ENCODE data around the gene FOXC2. TPM values are rescaled to one million over a fixed set of nuclear protein-coding genes. Genes with fewer than 3 reads are reported as not detected.

FOXC2 gene
- total and polyA plus RNA-seq, 9 of the 15 experiments (the other 6 are each of a cell fraction or from before 2014, with no cell fraction given) = 0.01 to 0.11 (median 0.10) TPM; not detected in 5

DNA sequence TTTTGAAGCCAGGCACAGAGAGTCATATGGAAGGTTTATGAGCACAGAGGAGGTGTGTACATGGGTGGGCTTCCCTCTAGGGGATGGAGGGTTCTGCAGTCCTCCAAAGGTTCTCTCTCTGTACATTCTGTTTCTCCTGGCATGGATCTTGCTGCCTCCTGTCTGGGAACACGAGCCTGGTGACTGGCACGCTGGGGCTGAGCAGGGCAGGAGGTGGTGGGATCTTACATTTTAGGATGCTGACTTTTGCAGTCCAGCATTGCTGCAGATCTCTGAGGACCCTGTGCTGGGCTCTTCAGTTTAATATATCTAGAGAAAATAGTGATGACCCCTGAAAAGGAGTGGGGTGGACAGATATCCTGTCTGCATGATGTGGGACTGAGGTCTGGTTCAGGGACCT is 34.7 kb downstream of the FOXC2 start:
- intact Hi-C loops (cut with micrococcal nuclease) (no loop called here), in situ Hi-C loops (cut with MboI) (no loop called here)
- Histone ChIP-seq H3K27me3 (ENCODE audit: control insufficient read depth in 2 of 2, insufficient read depth in 2 of 2, low read length in 2 of 2) (peaks cover 6 to 21% of the 10 kb centered on the region in 2 experiments; a peak in 3 of 5 replicates), H3K4me3 (no peak overlapping the region), H3K27ac (ENCODE audit: extremely low read depth, low read depth, low read length) (no peak overlapping the region), H3K79me2 (ENCODE audit: control insufficient read depth, insufficient read depth, low read length) (no peaks in the 10 kb centered on the region), H4K20me1 (replicated peaks; ENCODE audit: control insufficient read depth, insufficient read depth, low read length) (no peaks in the 10 kb centered on the region), H3K4me1 (replicated peaks in 1 of 2; ENCODE audit: control insufficient read depth in 2 of 2, insufficient read depth in 2 of 2, low read length in 2 of 2) (no peaks in the 10 kb centered on the region), H2AFZ (ENCODE audit: low read depth, low read length) (no peak overlapping the region), H3K36me3 (ENCODE audit: control insufficient read depth, insufficient read depth, low read length) (no peaks in the 10 kb centered on the region), H3K9ac (ENCODE audit: insufficient read depth in 1 of 2, low read depth in 2 of 2, low read length in 2 of 2) (no peak overlapping the region), H3K4me2 (ENCODE audit: insufficient read depth, low read length) (no peak overlapping the region), H3K9me3 (replicated peaks; ENCODE audit: control insufficient read depth, insufficient read depth, low read depth, low read length) (no peaks in the 10 kb centered on the region), H3K9me1 (ENCODE audit: control insufficient read depth, insufficient read depth, low read length) (no peaks in the 10 kb centered on the region)
- POLR2A ChIA-PET = no interaction called here
- no TSS peak for BruUV-seq (replicated peaks)
- WGBS (ENCODE audit: insufficient coverage, low coverage, missing lambda C conversion rate) = 0% methylated on average over 2 of the region's 2 CpGs
- TF ChIP-seq POLR2A (conservative IDR thresholded peaks at IDR 0.05) (no peak), FOXJ2 (tag; IDR thresholded peaks at IDR 0.05) (no peak), CAMTA2 (CRISPR knock-in tag; conservative IDR thresholded peaks at IDR 0.05) (no peak)
- CTCF ChIA-PET (ENCODE audit: low intra/inter-chr PET ratio) = no interaction called here
- no peak for FAIRE-seq
- no peak for DNase-seq (ENCODE audit: extremely low read depth in 1 of 4, low spot score in 3 of 4)
- no peak for ATAC-seq

GRCh38 chr16:86602521-86602920 is 35.9 kb downstream of the FOXC2 start:
- Histone ChIP-seq H3K9me1 (ENCODE audit: control insufficient read depth, insufficient read depth, low read length) (no peaks in the 10 kb centered on the region), H2AFZ (ENCODE audit: low read depth, low read length) (no peak overlapping the region), H3K79me2 (ENCODE audit: control insufficient read depth, insufficient read depth, low read length) (no peaks in the 10 kb centered on the region), H3K4me1 (replicated peaks in 1 of 2; ENCODE audit: control insufficient read depth in 2 of 2, insufficient read depth in 2 of 2, low read length in 2 of 2) (no peaks in the 10 kb centered on the region), H3K9me3 (replicated peaks; ENCODE audit: control insufficient read depth, insufficient read depth, low read depth, low read length) (no peaks in the 10 kb centered on the region), H4K20me1 (replicated peaks; ENCODE audit: control insufficient read depth, insufficient read depth, low read length) (no peaks in the 10 kb centered on the region), H3K9ac (ENCODE audit: insufficient read depth in 1 of 2, low read depth in 2 of 2, low read length in 2 of 2) (no peak overlapping the region), H3K27ac (ENCODE audit: extremely low read depth, low read depth, low read length) (no peak overlapping the region), H3K27me3 (ENCODE audit: control insufficient read depth in 2 of 2, insufficient read depth in 2 of 2, low read length in 2 of 2) (peaks cover 6 to 11% of the 10 kb centered on the region in 2 experiments; a peak in 2 of 5 replicates), H3K4me3 (no peak overlapping the region), H3K4me2 (ENCODE audit: insufficient read depth, low read length) (no peak overlapping the region), H3K36me3 (ENCODE audit: control insufficient read depth, insufficient read depth, low read length) (no peaks in the 10 kb centered on the region)
- ChIA-PET CTCF (ENCODE audit: low intra/inter-chr PET ratio) (no interaction called here), POLR2A (interaction anchor here (0.6 kb wide), 1 partner anchor 465 kb away, joined by 3 read pairs; no protein-coding TSS in a partner anchor)
- BruUV-seq (replicated peaks) = no TSS peak
- FAIRE-seq (no peak), ATAC-seq (no peak), DNase-seq (ENCODE audit: extremely low read depth in 1 of 4, low spot score in 3 of 4) (no peak)
- TF ChIP-seq, protein P1, sequence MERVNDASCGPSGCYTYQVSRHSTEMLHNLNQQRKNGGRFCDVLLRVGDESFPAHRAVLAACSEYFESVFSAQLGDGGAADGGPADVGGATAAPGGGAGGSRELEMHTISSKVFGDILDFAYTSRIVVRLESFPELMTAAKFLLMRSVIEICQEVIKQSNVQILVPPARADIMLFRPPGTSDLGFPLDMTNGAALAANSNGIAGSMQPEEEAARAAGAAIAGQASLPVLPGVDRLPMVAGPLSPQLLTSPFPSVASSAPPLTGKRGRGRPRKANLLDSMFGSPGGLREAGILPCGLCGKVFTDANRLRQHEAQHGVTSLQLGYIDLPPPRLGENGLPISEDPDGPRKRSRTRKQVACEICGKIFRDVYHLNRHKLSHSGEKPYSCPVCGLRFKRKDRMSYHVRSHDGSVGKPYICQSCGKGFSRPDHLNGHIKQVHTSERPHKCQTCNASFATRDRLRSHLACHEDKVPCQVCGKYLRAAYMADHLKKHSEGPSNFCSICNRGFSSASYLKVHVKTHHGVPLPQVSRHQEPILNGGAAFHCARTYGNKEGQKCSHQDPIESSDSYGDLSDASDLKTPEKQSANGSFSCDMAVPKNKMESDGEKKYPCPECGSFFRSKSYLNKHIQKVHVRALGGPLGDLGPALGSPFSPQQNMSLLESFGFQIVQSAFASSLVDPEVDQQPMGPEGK (CRISPR knock-in tag; IDR thresholded peaks at IDR 0.05; ENCODE audit: borderline replicate concordance) = no peak
- intact Hi-C loops (cut with micrococcal nuclease) (no loop called here), in situ Hi-C loops (cut with MboI) (no loop called here)
- WGBS (ENCODE audit: insufficient coverage, low coverage, missing lambda C conversion rate) = 4% methylated on average over 4 of the region's 4 CpGs
